Memory B cell (primary cell): Measurements from ENCODE around the gene HCRTR1.

Experiments used
- ATAC-seq: fragments of 150-1000 bp; cut with Tn5 transposase; 2 replicates; pipeline ENCODE4 v1.10.0; 2021; ENCODE audit warnings: low read depth, mild to moderate bottlenecking, moderate library complexity
- DNase-seq, 2 donors: peaks; one replicate each; pipeline ENCODE4 v3.0.0; 2022; ENCODE audit warnings: low spot score in 2 of 2
- H3K27ac Mint-ChIP-seq: one replicate; pipeline ENCODE4 v1.8.0; 2022; ENCODE audit warnings: mild to moderate bottlenecking, moderate library complexity, mixed read lengths
- H3K27me3 Mint-ChIP-seq: one replicate; pipeline ENCODE4 v1.8.0; 2022; ENCODE audit warnings: mixed read lengths
- H3K36me3 Mint-ChIP-seq: one replicate; pipeline ENCODE4 v1.8.0; 2022; ENCODE audit warnings: mild to moderate bottlenecking, mixed read lengths
- H3K4me1 Mint-ChIP-seq: one replicate; pipeline ENCODE4 v1.8.0; 2022; ENCODE audit warnings: mixed read lengths
- H3K4me3 Mint-ChIP-seq: one replicate; pipeline ENCODE4 v1.8.0; 2022; ENCODE audit warnings: mild to moderate bottlenecking, moderate library complexity, mixed read lengths
- H3K9me3 Mint-ChIP-seq: one replicate; pipeline ENCODE4 v1.8.0; 2022; ENCODE audit warnings: mixed read lengths

The HCRTR1 gene

DNA sequence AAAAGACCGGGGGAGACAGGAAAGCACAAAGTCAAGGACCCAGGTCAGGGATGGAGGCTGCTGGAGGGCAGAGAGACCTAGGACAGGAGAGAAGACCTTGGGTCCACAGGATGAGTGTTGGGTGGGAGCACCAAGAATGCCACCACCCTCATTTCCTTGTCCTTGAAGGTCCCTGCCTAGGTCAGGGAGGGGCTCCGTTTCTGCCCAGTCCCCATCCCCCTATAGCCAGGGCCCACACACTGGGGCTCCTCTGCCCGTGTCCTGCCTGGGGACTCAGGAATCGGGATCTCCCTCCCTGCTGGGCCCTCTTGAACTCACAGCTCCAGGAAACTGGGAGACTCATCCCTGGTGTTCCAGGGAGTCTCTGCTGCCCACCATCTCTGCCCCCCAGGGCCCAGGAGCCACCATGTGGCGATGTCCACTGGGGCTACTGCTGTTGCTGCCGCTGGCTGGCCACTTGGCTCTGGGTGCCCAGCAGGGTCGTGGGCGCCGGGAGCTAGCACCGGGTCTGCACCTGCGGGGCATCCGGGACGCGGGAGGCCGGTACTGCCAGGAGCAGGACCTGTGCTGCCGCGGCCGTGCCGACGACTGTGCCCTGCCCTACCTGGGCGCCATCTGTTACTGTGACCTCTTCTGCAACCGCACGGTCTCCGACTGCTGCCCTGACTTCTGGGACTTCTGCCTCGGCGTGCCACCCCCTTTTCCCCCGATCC lies 40.6 kb upstream of the HCRTR1 start:
- H3K9me3 Mint-ChIP-seq = no peaks in the 10 kb centered on the region
- no peak overlapping the region for H3K4me3 Mint-ChIP-seq
- ATAC-seq (no peak), DNase-seq (no peak)
- no peaks in the 10 kb centered on the region for H3K4me1 Mint-ChIP-seq
- H3K27me3 Mint-ChIP-seq = peaks cover 22% of the 10 kb centered on the region
- H3K27ac Mint-ChIP-seq = no peak overlapping the region
- no peaks in the 10 kb centered on the region for H3K36me3 Mint-ChIP-seq

DNA sequence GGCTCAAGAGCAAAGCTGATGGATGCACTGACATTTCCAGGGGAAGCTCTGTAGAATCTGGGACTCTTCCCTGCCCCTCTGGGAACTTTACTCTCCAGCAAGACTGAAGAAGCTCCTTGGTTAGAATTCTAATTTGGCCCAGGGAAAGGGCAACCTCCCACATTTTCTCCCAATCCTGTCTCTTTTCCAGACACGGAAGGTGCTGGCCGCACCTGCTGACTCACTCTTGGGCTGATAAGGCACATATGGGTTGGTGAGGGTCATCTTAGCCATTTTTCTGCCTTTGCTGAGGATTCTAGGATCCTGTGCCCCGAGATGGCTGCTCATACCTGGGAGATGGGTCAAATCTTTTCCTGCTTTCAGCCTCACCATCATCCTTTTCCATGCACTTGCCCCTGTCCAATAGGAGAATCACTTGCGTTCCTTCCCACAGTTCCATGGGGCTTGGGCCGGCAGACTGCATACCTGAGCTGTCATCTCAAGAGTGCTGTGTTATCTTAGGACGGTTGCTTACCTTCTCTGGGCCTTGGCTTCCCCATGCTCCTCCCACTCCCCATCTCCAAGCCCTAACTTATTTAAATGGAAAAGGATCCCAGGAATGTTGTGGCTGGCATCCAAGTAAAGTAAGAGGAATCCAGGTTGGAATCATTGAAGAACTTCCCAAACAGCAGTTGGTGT lies 39.8 kb upstream of the HCRTR1 start:
- no peak overlapping the region for H3K4me3 Mint-ChIP-seq
- no peaks in the 10 kb centered on the region for H3K36me3 Mint-ChIP-seq
- H3K4me1 Mint-ChIP-seq = no peaks in the 10 kb centered on the region
- no peak overlapping the region for H3K27ac Mint-ChIP-seq
- no peaks in the 10 kb centered on the region for H3K9me3 Mint-ChIP-seq
- no peak for ATAC-seq
- H3K27me3 Mint-ChIP-seq = peaks cover 22% of the 10 kb centered on the region
- DNase-seq = no peak

DNA sequence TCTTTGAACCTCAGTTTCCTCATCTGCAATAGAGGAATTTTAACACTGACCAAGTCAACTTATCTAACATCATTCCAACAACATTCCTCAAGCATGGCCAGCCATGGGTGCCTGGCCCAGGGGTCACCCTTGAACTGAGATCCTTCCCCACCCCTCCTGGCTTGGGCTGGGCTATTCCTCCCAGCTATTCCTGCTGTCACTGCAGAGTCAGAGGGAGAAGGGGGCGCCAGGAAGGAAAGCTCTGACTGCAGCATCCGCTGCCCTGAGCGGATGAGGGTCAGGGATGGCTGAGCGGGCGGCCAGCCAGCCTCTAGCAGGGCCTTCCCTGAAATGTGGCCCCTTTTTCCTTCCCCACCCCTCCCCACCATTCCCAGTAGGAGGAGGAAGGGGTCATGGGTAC lies 38.1 kb upstream of the HCRTR1 start:
- DNase-seq (no peak), ATAC-seq (no peak)
- Mint-ChIP-seq H3K27ac (no peak overlapping the region), H3K27me3 (peaks cover 21% of the 10 kb centered on the region), H3K4me1 (no peaks in the 10 kb centered on the region), H3K4me3 (no peak overlapping the region), H3K9me3 (no peaks in the 10 kb centered on the region), H3K36me3 (no peaks in the 10 kb centered on the region)

GRCh38 chr1:31580513-31580870 lies 37.0 kb upstream of the HCRTR1 start:
- ATAC-seq (no peak), DNase-seq (no peak)
- Mint-ChIP-seq H3K36me3 (no peaks in the 10 kb centered on the region), H3K27ac (no peak overlapping the region), H3K4me1 (no peaks in the 10 kb centered on the region), H3K9me3 (no peaks in the 10 kb centered on the region), H3K27me3 (peaks cover 17% of the 10 kb centered on the region), H3K4me3 (no peak overlapping the region)

DNA sequence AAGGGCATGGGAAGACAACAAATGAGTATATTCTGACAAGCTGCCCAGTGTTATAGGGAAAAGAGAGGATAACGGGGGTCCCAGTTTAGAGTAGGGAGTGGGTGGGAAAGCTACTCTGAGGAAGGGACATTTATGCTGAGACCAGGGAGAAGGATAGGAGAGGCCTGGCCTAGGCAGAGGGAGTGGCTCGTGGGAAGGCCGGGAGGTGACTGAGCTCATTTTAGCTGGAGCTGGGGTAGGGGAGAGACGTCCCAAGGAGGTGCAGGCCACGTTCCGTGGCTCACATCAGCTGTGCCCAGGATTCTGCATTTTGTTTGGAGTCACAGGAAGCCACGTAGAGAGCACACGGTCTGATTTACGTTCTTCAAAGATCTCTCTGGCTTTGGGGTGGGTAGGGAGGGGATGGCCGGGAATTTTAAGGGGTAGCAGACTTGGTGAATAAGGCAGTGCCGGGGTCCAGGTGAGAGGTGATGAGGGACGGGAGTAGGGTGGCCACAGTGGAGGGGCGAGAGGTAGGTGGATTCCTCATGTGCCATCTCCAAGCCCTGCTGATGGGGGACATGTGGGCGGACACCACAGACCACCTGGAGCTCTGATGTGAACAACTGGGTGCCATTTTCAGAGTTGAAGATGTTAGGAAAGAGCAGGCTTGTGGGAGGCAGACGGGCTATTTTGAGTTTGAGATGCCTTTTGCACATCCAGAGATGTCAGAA lies 36.4 kb upstream of the HCRTR1 start:
- DNase-seq = no peak
- no peaks in the 10 kb centered on the region for H3K9me3 Mint-ChIP-seq
- H3K36me3 Mint-ChIP-seq = no peaks in the 10 kb centered on the region
- no peaks in the 10 kb centered on the region for H3K4me1 Mint-ChIP-seq
- no peak for ATAC-seq
- H3K4me3 Mint-ChIP-seq = no peak overlapping the region
- H3K27ac Mint-ChIP-seq = no peak overlapping the region
- H3K27me3 Mint-ChIP-seq = peaks cover 14% of the 10 kb centered on the region

DNA sequence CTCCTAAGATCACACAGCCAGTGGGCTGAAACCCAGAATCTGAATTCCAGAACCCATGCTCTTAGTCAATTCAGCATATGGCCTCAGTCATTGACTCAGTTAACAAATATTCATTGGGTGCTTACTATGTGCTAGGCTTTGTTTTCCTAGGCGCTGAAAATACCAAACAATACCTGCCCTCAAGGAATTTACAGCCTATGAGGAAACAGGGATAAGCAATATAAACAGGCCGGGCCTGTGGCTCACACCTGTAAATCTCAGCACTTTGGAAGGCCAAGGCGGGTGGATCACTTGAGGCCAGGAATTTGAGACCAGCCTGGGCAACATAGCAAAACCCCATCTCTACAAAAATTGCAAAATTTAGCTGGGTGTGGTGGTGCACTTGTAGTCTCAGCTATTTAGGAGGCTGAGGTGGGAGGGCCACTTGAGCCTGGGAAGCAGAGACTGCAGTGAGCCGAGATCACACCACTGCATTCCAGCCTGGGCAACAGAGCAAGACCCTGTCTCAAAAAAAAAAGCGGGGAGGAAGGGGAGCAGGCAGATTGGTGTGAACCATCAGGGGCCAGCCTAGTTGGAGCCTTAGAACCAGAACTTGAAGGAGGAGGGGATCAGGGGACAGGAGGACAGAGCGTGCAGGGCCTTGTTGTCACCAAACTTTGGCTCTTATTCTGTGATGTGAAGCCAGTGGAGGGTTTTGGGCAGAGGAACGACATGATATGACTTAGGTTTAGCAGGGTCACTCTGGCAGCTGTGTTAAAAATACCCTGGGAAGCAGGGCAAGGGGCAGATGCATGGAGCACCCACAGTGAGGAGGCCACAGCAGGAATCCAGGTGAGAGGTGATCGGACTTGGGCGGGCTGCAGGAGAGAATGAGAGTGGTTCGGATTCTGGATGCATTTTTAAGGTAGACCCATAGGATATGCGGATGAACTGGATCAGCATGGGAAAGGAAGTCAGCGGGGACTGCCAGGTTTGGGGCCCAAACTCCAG lies 35.4 kb upstream of the HCRTR1 start:
- DNase-seq (no peak), ATAC-seq (no peak)
- Mint-ChIP-seq H3K27me3 (peaks cover 11% of the 10 kb centered on the region), H3K4me3 (no peak overlapping the region), H3K9me3 (no peaks in the 10 kb centered on the region), H3K27ac (no peak overlapping the region), H3K36me3 (no peaks in the 10 kb centered on the region), H3K4me1 (no peaks in the 10 kb centered on the region)

DNA sequence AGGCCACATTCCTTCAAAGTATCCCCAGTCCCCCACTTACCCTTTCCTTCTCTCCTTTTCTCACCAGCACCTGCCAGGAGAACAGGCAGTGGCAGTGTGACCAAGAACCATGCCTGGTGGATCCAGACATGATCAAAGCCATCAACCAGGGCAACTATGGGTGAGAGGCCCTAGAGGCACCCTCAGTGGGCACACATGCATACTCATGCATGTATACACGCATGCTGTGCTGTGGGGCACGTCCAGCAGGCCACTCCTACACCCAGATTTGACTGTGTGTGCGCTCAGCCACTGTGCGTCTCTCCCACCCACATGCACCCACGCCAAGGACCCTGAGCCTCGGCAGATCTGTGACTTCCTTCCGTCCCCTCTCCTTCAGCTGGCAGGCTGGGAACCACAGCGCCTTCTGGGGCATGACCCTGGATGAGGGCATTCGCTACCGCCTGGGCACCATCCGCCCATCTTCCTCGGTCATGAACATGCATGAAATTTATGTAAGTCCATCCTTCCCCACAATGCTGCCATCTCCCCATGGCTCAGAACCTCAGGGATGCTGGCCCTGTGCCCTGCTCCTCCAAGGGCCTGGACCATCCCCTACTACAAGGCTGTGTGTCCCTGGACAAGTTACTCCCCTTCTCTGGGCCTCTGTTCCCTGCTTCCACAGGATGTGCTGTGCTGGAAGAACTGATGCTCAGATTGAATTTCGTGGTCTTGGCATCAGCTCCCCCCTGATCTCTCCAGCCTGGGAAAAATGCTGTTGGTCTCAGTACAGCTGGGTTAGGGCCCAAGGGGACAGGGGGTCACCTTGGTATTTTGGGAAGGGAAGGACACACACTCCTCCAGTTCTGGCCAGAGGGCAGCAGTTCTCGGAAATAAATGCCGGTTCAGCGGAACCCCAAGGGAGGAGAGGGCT lies 34.2 kb upstream of the HCRTR1 start:
- Mint-ChIP-seq H3K36me3 (no peaks in the 10 kb centered on the region), H3K27ac (no peak overlapping the region), H3K4me1 (peaks cover 2% of the 10 kb centered on the region), H3K4me3 (no peak overlapping the region), H3K27me3 (peaks cover 13% of the 10 kb centered on the region), H3K9me3 (no peaks in the 10 kb centered on the region)
- DNase-seq (no peak), ATAC-seq (no peak)

GRCh38 chr1:31583995-31584868 lies 33.3 kb upstream of the HCRTR1 start:
- Mint-ChIP-seq H3K27me3 (peaks cover 15% of the 10 kb centered on the region), H3K27ac (no peak overlapping the region)

DNA sequence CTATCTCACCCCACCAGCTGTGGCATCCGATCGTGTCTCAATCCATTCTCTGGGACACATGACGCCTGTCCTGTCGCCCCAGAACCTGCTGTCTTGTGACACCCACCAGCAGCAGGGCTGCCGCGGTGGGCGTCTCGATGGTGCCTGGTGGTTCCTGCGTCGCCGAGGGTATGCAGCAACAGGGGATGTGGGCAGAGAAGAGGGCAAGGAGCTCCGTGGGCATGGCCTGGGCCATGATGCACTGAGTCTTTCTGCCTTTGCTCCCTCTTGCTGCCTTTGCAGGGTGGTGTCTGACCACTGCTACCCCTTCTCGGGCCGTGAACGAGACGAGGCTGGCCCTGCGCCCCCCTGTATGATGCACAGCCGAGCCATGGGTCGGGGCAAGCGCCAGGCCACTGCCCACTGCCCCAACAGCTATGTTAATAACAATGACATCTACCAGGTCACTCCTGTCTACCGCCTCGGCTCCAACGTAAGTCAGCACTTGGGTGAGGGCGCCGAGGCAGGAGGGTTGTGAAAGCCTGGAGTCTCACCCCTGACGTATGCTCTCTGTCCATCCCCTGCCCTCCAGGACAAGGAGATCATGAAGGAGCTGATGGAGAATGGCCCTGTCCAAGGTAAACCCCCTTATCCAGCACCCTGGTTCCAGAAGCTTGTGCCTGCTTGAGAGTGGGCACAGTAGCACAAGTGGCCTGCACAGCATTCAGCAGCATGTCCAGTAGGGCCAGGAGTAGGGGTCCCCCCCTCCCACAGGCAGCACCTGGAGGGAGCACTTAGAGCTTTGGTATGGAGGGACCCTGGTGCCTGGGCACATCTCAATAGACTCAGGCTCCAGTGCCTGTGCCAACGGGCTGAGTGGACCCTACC lies 32.4 kb upstream of the HCRTR1 start:
- Mint-ChIP-seq H3K9me3 (no peaks in the 10 kb centered on the region), H3K36me3 (no peaks in the 10 kb centered on the region), H3K4me3 (no peak overlapping the region), H3K27ac (no peak overlapping the region), H3K4me1 (peaks cover 4% of the 10 kb centered on the region), H3K27me3 (peaks cover 15% of the 10 kb centered on the region)
- DNase-seq (no peak), ATAC-seq (no peak)

More at GRCh38 chr1:31583995-31584868, 33.3 kb upstream of the HCRTR1 start:
- ATAC-seq (no peak), DNase-seq (no peak)
- Mint-ChIP-seq H3K4me3 (no peak overlapping the region), H3K36me3 (no peaks in the 10 kb centered on the region), H3K9me3 (no peaks in the 10 kb centered on the region), H3K4me1 (peaks cover 4% of the 10 kb centered on the region)

DNA sequence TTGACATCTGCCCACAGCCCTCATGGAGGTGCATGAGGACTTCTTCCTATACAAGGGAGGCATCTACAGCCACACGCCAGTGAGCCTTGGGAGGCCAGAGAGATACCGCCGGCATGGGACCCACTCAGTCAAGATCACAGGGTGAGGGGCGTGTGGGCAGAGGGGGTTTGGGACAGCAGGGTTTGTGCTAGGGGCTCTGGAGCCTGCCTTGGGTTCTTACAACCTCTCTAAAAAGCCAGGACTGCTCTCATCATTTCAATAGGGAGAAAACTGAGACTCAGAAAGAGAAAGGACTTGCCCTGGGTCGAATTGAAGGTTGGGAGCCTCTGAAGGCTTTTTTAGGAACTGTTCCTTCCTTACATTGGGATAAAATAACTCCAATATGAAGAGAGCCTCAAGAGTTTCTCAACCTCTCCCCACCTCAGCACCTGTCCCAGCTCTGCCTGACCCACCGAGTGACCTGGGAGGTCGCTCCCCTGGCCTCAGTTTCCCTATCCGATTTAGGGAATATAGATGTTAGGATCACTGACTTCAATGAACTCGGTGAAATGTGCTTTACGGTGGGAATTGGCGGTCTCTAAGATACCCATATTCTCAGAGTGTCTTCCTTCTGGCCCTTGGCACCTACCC lies 31.6 kb upstream of the HCRTR1 start:
- Mint-ChIP-seq H3K27me3 (peaks cover 12% of the 10 kb centered on the region), H3K4me3 (no peak overlapping the region), H3K36me3 (no peaks in the 10 kb centered on the region), H3K4me1 (peaks cover 4% of the 10 kb centered on the region), H3K27ac (no peak overlapping the region), H3K9me3 (no peaks in the 10 kb centered on the region)
- ATAC-seq = no peak
- DNase-seq = no peak
